Fibroblast of villous mesenchyme (primary cell): ENCODE measurements around the gene ALKBH3. TPM values are rescaled to one million over a fixed set of nuclear protein-coding genes. Genes with fewer than 3 reads are reported as not detected.

ENCODE experiments used
- DNase-seq: peaks from one replicate; pipeline ENCODE4 v3.0.0-alpha.2; 2010; ENCODE audit warnings: low read depth
- H3K4me3 ChIP-seq: 2 replicates; pipeline ENCODE4 v1.5.1; 2011; ENCODE audit warnings: low read depth, mild to moderate bottlenecking, low read length
- total RNA-seq: library from RNA; depleted of rRNA; stranded (reverse); fragments of >200 nt; gene quantifications from 2 replicates; pipeline ENCODE4 v1.2.3, GENCODE V29; 2012
- TF ChIP-seq, protein P1 (sequence below): IDR thresholded peaks from 2 replicates; pipeline ENCODE4 v1.5.1; 2012; ENCODE audit warnings: low read depth, mild to moderate bottlenecking, low read length; ENCODE audit not compliant: insufficient read depth

ALKBH3 gene
- total RNA-seq, 1 donor = 33.7 TPM

GRCh38 chr11:43842021-43842420 is 38.6 kb upstream of the ALKBH3 start:
- TF ChIP-seq, protein P1, sequence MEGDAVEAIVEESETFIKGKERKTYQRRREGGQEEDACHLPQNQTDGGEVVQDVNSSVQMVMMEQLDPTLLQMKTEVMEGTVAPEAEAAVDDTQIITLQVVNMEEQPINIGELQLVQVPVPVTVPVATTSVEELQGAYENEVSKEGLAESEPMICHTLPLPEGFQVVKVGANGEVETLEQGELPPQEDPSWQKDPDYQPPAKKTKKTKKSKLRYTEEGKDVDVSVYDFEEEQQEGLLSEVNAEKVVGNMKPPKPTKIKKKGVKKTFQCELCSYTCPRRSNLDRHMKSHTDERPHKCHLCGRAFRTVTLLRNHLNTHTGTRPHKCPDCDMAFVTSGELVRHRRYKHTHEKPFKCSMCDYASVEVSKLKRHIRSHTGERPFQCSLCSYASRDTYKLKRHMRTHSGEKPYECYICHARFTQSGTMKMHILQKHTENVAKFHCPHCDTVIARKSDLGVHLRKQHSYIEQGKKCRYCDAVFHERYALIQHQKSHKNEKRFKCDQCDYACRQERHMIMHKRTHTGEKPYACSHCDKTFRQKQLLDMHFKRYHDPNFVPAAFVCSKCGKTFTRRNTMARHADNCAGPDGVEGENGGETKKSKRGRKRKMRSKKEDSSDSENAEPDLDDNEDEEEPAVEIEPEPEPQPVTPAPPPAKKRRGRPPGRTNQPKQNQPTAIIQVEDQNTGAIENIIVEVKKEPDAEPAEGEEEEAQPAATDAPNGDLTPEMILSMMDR = no peak
- no peak overlapping the region for H3K4me3 ChIP-seq

GRCh38 chr11:43845816-43846215 is 34.8 kb upstream of the ALKBH3 start:
- H3K4me3 ChIP-seq = no peak overlapping the region
- TF ChIP-seq, protein P1 = no peak
- peak; percentile 19 for DNase-seq

More at GRCh38 chr11:43842021-43842420, 38.6 kb upstream of the ALKBH3 start:
- DNase-seq = no peak

DNA sequence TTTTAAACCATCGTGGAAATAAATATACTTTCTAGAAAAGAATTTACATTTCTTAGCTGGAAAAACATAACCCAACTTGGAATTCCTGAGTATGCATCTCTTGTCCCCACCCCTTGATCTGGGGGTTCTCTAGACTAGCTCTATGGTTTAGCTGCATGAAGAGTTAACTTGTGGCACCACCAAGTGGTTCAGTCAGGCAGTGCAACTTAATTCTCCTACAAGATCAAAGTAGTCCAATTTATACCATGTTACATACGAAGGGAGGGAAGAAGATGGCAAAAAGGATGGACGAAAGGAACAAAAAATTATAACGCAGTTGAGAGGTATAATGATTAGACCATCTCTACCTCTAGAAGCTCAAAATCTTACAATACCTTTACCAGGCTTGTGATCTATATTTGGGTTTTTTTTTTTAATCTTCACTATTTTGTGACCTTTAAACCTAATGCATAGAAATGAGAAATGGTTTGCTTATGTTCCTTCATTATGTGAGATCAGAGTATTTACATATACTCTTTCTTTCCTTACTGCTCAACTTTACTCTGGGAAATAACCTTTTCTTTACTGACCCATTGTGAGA is 28.5 kb upstream of the ALKBH3 start:
- peak; percentile 83 for DNase-seq
- H3K4me3 ChIP-seq = no peak overlapping the region
- TF ChIP-seq, protein P1 = peak; percentile 92

- DNase-seq = no peak
- TF ChIP-seq, protein P1 = no peak
- H3K4me3 ChIP-seq = no peak overlapping the region
Measured at GRCh38 chr11:43853781-43854180, 26.9 kb upstream of the ALKBH3 start.

DNA sequence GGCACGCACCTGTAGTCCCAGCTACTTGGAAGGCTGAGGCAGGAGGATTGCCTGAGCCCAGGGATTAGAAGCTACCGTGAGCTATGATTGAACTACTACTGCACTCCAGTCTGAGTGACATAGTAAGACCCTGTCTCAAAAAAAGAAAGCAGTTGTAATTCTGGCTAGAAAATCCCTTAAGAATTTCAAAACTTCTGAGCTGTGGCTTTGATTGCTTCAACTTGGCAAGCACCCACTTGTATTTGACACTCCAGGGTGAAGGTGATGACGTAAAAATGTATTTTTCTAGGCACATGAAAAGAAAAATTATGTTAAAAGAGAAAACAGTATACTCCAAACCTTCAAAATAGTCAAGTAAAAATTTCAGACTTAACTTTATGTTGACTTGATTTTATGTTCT is 23.6 kb upstream of the ALKBH3 start:
- no peak overlapping the region for H3K4me3 ChIP-seq
- DNase-seq = no peak
- TF ChIP-seq, protein P1 = no peak

GRCh38 chr11:43861141-43861540 is 19.5 kb upstream of the ALKBH3 start:
- H3K4me3 ChIP-seq = no peak overlapping the region
- no peak for DNase-seq

More at GRCh38 chr11:43861141-43861540, 19.5 kb upstream of the ALKBH3 start:
- TF ChIP-seq, protein P1 = no peak
